SHP77 (cell line): ENCODE measurements around the gene SLC6A19.

Source experiments
- DNase-seq, 2 experiments: peaks; one replicate each; lab custom pipeline; 2025; lab: John Stamatoyannopoulos, UW

SLC6A19 gene

GRCh38 chr5:1244255-1244654 is 42.9 kb downstream of the SLC6A19 start:
- DNase-seq: no peak

GRCh38 chr5:1244976-1245375 is 43.6 kb downstream of the SLC6A19 start:
- no peak for DNase-seq

- no peak for DNase-seq
These were observed 44.6 kb downstream of the SLC6A19 start for GRCh38 chr5:1245905-1246576.

- peak; percentile 42 to 56 for DNase-seq
These were observed 45.5 kb downstream of the SLC6A19 start for GRCh38 chr5:1246711-1247431.

GRCh38 chr5:1247811-1248210 is 46.4 kb downstream of the SLC6A19 start:
- peak in 1 of 2 experiments; percentile 25 for DNase-seq

- DNase-seq: no peak
These were observed 48.2 kb downstream of the SLC6A19 start for GRCh38 chr5:1249366-1250280.

- no peak for DNase-seq
These were observed 50.5 kb downstream of the SLC6A19 start for GRCh38 chr5:1251678-1252580.

- no peak for DNase-seq
These were observed 51.3 kb downstream of the SLC6A19 start for GRCh38 chr5:1252681-1253080.

- no peak for DNase-seq
These were observed 52.2 kb downstream of the SLC6A19 start for GRCh38 chr5:1253456-1254105.

GRCh38 chr5:1254196-1254595 is 52.8 kb downstream of the SLC6A19 start:
- DNase-seq: no peak

- DNase-seq: no peak
These were observed 53.7 kb downstream of the SLC6A19 start for GRCh38 chr5:1255081-1255561.

GRCh38 chr5:1256776-1257175 is 55.4 kb downstream of the SLC6A19 start:
- DNase-seq: no peak

GRCh38 chr5:1257363-1257762 is 56.0 kb downstream of the SLC6A19 start:
- DNase-seq: no peak

GRCh38 chr5:1257841-1258240 is 56.4 kb downstream of the SLC6A19 start:
- DNase-seq: no peak

- no peak for DNase-seq
These were observed 58.5 kb downstream of the SLC6A19 start for GRCh38 chr5:1259806-1260480.

GRCh38 chr5:1261643-1262042 is 60.2 kb downstream of the SLC6A19 start:
- DNase-seq: no peak

GRCh38 chr5:1262381-1262780 is 61.0 kb downstream of the SLC6A19 start:
- DNase-seq: no peak

GRCh38 chr5:1264211-1264610 is 62.8 kb downstream of the SLC6A19 start:
- DNase-seq: no peak

GRCh38 chr5:1265026-1265425 is 63.6 kb downstream of the SLC6A19 start:
- no peak for DNase-seq
